GM12878 (cell line): ENCODE data around the gene UNC13D.

Experiments
- ESRRA ChIP-seq: IDR thresholded peaks from 2 replicates; pipeline ENCODE4 v1.6.1; 2012; ENCODE audit warnings: mild to moderate bottlenecking, low read length, improper control_type of control experiment
- ZBTB40 ChIP-seq: fragments of 450-650 bp; IDR thresholded peaks from 2 replicates; pipeline ENCODE4 v1.6.1; 2016; ENCODE audit warnings: mild to moderate bottlenecking, moderate library complexity, borderline replicate concordance

GRCh38 chr17:75873587-75874322 is 29.6 kb upstream of the UNC13D start:
- TF ChIP-seq ZBTB40 (no peak), ESRRA (no peak)
